ENCODE data around the gene GFPT1. TPM values are rescaled to one million over a fixed set of nuclear protein-coding genes. Genes with fewer than 3 reads are reported as not detected.

The GFPT1 gene
- total RNA-seq, 1 donor from 2014 or later = 30.0 TPM

DNA sequence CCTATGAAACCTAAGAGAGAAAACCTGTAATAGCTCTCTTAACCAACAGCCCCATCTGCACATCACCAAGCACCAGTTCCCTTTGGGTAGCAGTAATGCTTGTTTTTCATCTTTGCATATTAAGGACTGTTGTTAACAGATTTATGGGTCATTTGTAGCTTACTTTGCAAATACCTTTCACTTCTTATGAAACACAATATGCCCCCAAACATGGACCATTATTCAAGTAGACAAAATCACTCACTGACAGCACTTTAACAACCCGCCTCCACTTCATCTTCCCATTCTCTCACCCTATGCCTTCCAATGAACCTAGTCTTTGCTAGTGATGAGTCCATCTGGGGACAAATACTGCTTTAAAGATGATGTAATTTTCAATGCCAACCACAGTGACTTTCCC, 64.4 kb downstream of the GFPT1 start:
- no peaks in the 10 kb centered on the region for H3K4me1 Mint-ChIP-seq
- DNase-seq (ENCODE audit: low read depth, low spot score) = no peak
- no peak overlapping the region for H3K4me3 Mint-ChIP-seq
- H3K36me3 Mint-ChIP-seq (ENCODE audit: low read depth) = peaks cover 29% of the 10 kb centered on the region
- TF ChIP-seq CTCF (conservative IDR thresholded peaks at IDR 0.05) = no peak
- H3K9me3 Mint-ChIP-seq = peaks cover 3% of the 10 kb centered on the region
- no peaks in the 10 kb centered on the region for H3K27me3 Mint-ChIP-seq (ENCODE audit: low read depth)
- H3K27ac Mint-ChIP-seq (ENCODE audit: unreplicated experiment) = no peak overlapping the region

DNA sequence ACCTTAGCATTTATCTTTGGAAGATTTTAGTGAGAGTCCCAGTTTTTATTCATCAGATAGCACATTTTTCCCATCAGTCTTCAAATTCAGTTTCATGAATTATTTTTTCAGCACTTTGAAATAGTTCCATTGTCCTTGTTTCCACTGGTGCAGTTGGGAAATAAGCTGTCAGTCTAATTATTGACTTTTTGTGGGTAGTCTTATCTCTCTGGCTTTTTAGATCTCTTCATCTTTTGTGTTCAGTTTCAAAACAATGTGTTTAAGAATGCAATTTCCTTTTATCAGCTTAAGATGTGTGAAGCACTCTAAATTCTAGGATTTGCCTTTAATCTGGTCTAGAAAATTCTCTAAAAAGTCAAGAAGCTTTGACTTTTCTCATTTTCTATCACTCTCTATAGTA, 70.5 kb downstream of the GFPT1 start:
- Mint-ChIP-seq H3K4me3 (no peak overlapping the region), H3K27me3 (ENCODE audit: low read depth) (no peaks in the 10 kb centered on the region), H3K27ac (ENCODE audit: unreplicated experiment) (no peak overlapping the region), H3K36me3 (ENCODE audit: low read depth) (peaks cover 35% of the 10 kb centered on the region), H3K9me3 (peaks cover 20% of the 10 kb centered on the region), H3K4me1 (no peaks in the 10 kb centered on the region)
- no peak for DNase-seq (ENCODE audit: low read depth, low spot score)
- no peak for TF ChIP-seq CTCF (conservative IDR thresholded peaks at IDR 0.05)

- H3K4me3 Mint-ChIP-seq = no peak overlapping the region
Observed at GRCh38 chr2:69315160-69315761, 71.8 kb downstream of the GFPT1 start.

GRCh38 chr2:69311024-69311416, 76.0 kb downstream of the GFPT1 start:
- Mint-ChIP-seq H3K36me3 (ENCODE audit: low read depth) (peaks cover 9% of the 10 kb centered on the region), H3K4me3 (no peak overlapping the region)

More at GRCh38 chr2:69315160-69315761, 71.8 kb downstream of the GFPT1 start:
- TF ChIP-seq CTCF (conservative IDR thresholded peaks at IDR 0.05) = no peak
- peaks cover 20% of the 10 kb centered on the region for H3K9me3 Mint-ChIP-seq
- H3K27me3 Mint-ChIP-seq (ENCODE audit: low read depth) = no peaks in the 10 kb centered on the region
- H3K27ac Mint-ChIP-seq (ENCODE audit: unreplicated experiment) = no peak overlapping the region
- H3K36me3 Mint-ChIP-seq (ENCODE audit: low read depth) = peaks cover 33% of the 10 kb centered on the region
- no peaks in the 10 kb centered on the region for H3K4me1 Mint-ChIP-seq
- no peak for DNase-seq (ENCODE audit: low read depth, low spot score)

GRCh38 chr2:69310111-69311023, 76.7 kb downstream of the GFPT1 start:
- Mint-ChIP-seq H3K9me3 (peaks cover 5% of the 10 kb centered on the region), H3K27ac (ENCODE audit: unreplicated experiment) (peak overlapping the region; percentile 81), H3K36me3 (ENCODE audit: low read depth) (peaks cover 4% of the 10 kb centered on the region), H3K4me3 (no peak overlapping the region), H3K4me1 (peaks cover 14% of the 10 kb centered on the region), H3K27me3 (ENCODE audit: low read depth) (peaks cover 42% of the 10 kb centered on the region)
- no peak for TF ChIP-seq CTCF (conservative IDR thresholded peaks at IDR 0.05)
- DNase-seq (ENCODE audit: low read depth, low spot score) = no peak

More at GRCh38 chr2:69311024-69311416, 76.0 kb downstream of the GFPT1 start:
- no peak overlapping the region for H3K27ac Mint-ChIP-seq (ENCODE audit: unreplicated experiment)
- H3K27me3 Mint-ChIP-seq (ENCODE audit: low read depth) = peaks cover 36% of the 10 kb centered on the region
- H3K9me3 Mint-ChIP-seq = peaks cover 11% of the 10 kb centered on the region
- peaks cover 13% of the 10 kb centered on the region for H3K4me1 Mint-ChIP-seq
- DNase-seq (ENCODE audit: low read depth, low spot score) = no peak
- no peak for TF ChIP-seq CTCF (conservative IDR thresholded peaks at IDR 0.05)

All from neural crest cell (in vitro differentiated cells).